Raji (cell line): ENCODE results near the gene AP5S1.

Experiments used
- POLR2A ChIP-seq: IDR thresholded peaks from 2 replicates; pipeline ENCODE4 v1.6.1; 2011; ENCODE audit warnings: low read depth, low read length, control low read depth; ENCODE audit not compliant: insufficient read depth

Gene AP5S1

DNA sequence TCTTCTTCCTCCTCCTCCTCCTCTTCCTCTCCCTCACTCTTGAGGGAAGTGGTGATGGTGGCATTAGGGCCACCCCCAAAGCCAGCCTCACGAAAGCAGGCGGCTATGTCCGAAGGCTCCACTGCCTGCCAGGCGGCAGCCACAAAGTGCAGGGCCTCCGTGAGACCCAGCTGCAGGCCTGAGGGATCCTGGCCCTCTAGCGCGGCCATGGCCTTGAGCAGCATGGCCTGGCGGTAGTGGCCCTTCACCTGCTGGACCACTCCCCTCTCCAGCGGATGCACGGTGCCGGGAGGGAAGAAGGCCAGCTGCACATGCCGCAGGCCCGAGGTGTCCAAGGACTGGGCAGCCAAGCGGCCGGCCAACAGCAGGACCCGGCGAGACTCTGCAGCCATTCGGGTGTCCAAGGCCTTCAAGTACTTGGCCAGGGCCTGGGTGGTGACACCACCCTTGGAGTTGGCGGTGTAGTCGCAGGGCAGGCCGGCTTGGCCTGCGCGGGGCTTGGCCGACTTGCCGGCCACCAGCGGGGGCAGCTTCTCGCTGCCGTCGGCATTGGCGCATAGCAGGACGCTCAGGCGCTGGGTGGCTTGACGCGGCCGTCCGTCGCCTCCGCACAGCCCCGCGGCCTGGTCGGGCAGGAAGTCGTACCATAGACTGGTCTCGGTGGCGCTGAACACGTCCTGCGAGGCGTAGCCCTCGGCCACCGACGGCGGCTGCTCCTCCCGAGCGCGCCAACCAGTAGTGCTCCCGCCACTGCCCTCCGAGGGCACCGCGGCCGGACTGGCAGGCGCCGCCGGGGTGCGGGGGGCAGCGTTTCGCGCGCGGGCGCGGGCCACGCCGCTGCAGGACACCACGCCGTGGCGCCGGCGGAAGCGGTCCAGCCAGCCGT lies 34.9 kb upstream of the AP5S1 start:
- no peak for TF ChIP-seq POLR2A

GRCh38 chr20:3786126-3786484 lies 34.2 kb upstream of the AP5S1 start:
- no peak for TF ChIP-seq POLR2A

GRCh38 chr20:3786665-3787323 lies 33.6 kb upstream of the AP5S1 start, which contains the start of gene CENPB:
TSS of gene CENPB (minus strand) at chr20:3786740. CDS start at chr20:3786483, 257 bp downstream.
- TF ChIP-seq POLR2A: peak; percentile 61

- no peak for TF ChIP-seq POLR2A
Measured at GRCh38 chr20:3787324-3788014, 32.9 kb upstream of the AP5S1 start.

DNA sequence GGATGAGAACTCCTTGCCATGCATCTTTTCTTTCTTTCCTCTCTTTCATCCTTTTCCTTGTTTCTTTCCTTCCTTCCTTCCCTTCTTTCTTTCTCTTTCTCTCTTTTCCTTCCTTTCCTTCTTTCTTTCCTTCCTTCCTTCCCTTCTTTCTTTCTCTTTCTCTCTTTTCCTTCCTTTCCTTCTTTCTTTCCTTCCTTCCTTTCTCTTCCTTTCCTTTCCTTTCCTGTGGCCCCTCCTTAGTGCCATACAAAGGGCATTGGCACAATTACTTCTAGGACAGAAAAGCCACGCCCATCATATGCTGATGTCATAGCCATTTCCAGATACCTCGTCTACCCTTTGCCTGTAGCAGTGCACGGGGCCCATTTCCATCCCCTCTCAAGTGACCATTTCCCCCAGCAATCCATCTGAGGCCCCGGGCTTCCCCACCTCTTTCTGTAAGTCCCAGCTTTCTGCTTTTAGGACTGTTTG lies 31.6 kb upstream of the AP5S1 start:
- TF ChIP-seq POLR2A: no peak

DNA sequence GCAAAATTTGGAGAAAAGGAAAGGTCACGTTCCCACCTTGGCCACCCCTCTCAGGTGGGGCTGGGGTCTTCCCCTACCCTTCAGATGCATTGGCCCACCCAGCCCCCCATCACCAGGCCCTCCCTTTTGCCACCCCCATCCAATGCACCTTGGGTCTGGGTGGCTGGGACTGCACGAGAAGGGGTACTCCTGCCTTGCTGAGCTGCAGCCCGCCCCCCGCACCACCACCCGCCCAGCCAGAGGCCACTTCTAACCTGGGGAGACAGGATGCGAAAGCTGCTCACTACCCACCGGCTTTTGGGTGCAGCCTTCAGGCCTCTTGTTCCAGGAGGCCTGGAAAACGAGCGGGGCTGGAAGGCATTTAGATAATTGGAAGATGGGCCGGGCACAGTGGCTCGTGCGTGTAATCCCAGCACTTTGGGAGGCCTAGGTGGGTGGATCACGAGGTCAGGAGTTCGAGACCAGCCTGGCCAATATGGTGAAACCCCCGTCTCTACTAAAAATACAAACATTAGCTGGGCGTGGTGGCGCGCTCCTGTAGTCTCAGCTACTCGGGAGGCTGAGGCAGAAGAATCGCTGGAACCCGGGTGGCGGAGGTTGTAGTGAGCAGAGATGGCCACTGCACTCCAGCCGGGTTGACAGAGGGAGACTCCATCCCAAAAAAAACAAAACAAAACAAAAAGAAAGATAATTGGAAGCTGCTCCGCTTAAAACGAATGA lies 25.5 kb upstream of the AP5S1 start:
- no peak for TF ChIP-seq POLR2A

DNA sequence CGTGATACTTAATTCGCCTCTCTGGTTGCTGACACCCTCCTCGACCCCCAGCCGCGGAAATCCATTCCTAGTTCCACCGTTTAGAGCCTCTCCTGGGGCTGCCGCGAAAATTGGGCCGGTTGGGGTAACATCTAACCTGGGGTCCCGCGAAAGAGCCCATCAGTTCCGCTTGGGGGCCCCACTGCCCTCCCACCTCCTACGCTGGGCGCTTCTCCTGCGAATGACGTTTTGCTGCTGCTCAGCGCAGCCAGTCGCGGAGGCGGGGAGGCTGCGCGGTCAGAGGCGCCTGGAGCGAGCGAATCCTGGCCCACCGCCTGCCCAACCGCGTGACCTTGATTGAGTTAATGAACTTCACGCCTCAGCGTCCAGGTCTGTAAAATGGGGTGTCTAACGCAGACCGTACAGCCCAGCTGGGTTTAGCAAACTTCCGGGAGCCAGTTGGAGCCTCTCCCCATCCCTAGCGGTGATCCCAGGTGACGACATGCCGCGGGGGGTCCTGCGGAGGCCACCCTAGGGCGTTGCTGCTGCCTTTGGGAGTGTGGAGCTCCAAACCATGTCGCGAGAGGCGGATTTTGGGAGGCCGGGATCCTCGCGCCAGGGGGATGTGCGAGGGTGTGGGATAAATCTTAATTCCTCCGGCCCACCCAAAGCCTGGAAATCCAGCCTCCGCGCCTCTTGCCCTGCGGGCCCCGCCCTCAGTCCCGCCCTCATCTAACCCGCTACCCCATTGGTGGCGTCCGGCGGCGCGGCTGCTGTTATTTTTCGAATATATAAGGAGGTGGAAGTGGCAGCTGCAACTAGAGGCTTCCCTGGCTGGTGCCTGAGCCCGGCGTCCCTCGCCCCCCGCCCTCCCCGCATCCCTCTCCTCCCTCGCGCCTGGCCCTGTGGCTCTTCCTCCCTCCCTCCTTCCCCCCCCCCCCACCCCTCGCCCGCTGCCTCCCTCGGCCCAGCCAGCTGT lies 24.6 kb upstream of the AP5S1 start, which contains the start of gene CDC25B:
CDC25B (plus strand) TSS at position 800 of the 958 bp plus-strand sequence. CDS start 222 bp downstream, outside the sequence.
- peak; percentile 78 for TF ChIP-seq POLR2A

GRCh38 chr20:3796477-3797225 lies 23.7 kb upstream of the AP5S1 start:
- TF ChIP-seq POLR2A: 0 out of 2 replicates have a peak, but pooled peaks have one; percentile 5

- 0 out of 2 replicates have a peak, but pooled peaks have one; percentile 9 for TF ChIP-seq POLR2A
Measured at GRCh38 chr20:3797226-3797545, 23.2 kb upstream of the AP5S1 start.

DNA sequence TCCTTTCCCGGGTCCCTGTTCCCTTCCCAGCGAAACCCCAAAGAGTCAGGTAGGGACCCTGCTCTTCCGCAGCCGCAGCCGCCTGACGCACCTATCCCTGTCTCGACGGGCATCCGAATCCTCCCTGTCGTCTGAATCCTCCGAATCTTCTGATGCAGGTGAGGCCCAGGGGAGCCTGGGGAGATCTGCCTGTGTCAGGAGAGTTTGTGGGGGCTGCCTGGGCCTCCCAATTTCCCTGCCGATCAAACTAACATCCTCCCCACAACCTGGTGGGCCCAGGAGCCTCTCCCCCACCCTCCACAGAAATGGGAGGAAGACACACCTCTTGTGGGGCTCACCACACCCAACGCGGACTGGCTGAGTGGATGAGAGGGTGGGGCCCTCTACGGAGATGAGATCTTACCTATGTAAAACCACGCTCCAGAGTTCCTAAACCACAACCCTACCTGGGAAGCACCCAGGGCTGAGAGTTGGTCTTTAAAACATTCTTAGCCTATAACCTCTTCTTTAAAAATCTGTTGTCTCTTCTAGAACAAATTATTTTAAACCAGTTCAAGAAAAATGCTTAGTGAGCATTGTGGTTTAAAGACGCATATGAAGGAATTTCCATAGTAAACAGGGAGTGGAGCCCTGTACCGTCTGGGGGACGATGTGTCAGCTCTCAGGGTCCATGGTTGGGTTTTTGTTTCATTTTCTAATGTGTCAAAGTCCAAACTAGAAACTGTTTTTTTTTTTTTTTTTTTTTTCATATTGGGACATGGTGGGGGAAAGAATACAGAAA lies 22.6 kb upstream of the AP5S1 start:
- TF ChIP-seq POLR2A: no peak

- TF ChIP-seq POLR2A: no peak
Measured at GRCh38 chr20:3798373-3798768, 22.0 kb upstream of the AP5S1 start.

DNA sequence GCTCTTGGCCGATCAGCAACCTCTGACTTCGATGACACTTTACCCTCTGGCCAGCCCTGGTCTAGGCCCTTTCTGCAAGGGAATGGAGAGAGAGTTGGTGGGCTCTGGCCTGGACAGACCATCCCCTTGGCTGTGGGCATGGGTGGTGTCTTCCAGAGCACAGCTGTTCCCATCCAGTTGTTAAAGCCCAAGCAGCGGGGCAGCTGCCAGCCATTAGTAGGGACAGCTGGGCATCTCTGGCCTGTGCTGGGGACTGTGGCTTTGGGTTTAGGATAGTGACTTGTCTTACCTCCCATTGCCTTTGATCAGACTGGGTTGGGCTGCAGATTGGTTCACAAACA lies 21.5 kb upstream of the AP5S1 start:
- TF ChIP-seq POLR2A: 0 out of 2 replicates have a peak, but pooled peaks have one; percentile 34

DNA sequence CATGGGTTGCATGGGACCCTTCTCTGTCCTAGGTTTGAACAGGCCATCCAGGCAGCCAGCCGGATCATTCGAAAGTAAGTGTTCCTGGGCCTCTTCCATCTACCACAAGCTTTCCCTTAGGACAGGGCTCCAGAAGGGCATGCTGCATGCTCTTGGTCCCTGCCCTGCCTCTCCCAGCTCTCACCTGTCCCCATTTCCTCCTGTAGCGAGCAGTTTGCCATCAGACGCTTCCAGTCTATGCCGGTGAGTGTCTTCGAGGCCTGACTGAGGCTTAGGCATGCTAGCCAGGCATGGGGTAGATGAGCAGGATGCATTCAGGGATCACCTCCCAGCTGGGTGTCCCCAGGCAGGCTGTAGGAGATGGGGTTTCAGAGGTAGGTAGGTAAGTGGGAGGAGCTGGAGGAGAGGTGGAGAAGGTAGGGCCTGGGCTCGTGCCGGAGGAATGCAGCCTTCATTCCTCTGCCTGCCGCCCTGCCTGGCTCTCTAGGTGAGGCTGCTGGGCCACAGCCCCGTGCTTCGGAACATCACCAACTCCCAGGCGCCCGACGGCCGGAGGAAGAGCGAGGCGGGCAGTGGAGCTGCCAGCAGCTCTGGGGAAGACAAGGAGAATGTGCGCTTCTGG lies 20.0 kb upstream of the AP5S1 start:
- TF ChIP-seq POLR2A: no peak
